Prostate gland (tissue), 2 donors: ENCODE results near the gene HMOX2. TPM values are rescaled to one million over a fixed set of nuclear protein-coding genes. Genes with fewer than 3 reads are reported as not detected.

Experiments used
- DNase-seq: peaks from one replicate; pipeline ENCODE4 v3.0.0-alpha.2; 2019; ENCODE audit warnings: low spot score
- H3K27ac ChIP-seq, 2 donors: fragments of 200-600 bp; sonication (generic); 2 replicates each; pipeline ENCODE4 v1.5.1; 2017 to 2019
- H3K27me3 ChIP-seq: fragments of 200-600 bp; sonication (generic); replicated peaks from 2 replicates; pipeline ENCODE4 v1.5.1; 2019; ENCODE audit not compliant: insufficient read depth
- H3K36me3 ChIP-seq, 2 donors: fragments of 200-600 bp; sonication (generic); 1 replicate in 1 of 2; 2 replicates in 1 of 2; pipeline versions ENCODE4 v1.5.1 to v1.8.1; 2017 to 2019
- H3K4me1 ChIP-seq: fragments of 200-600 bp; sonication (generic); replicated peaks from 2 replicates; pipeline ENCODE4 v1.5.1; 2019
- H3K4me3 ChIP-seq, 2 donors: fragments of 200-600 bp; sonication (generic); 2 replicates each; pipeline ENCODE4 v1.5.1; 2017 to 2019
- H3K9me3 ChIP-seq: fragments of 200-600 bp; sonication (generic); 2 replicates; pipeline ENCODE4 v1.5.1; 2017
- CTCF ChIP-seq, 4 experiments: fragments of 200-600 bp in 2 of 4; fragments of 450-650 bp in 2 of 4; sonication (generic) in 2 of 4; IDR thresholded peaks; 1 replicate in 3 of 4; 2 replicates in 1 of 4; pipeline ENCODE4 v1.5.1; 2016 to 2019; ENCODE audit warnings: antibody characterized with exemption in 4 of 4, mild to moderate bottlenecking in 2 of 4, moderate library complexity in 2 of 4
- POLR2A ChIP-seq: fragments of 450-650 bp; IDR thresholded peaks from one replicate; pipeline ENCODE4 v1.6.1; 2016; ENCODE audit warnings: antibody characterized with exemption, mild to moderate bottlenecking
- POLR2AphosphoS5 ChIP-seq: sonication (generic); formaldehyde crosslinking; IDR thresholded peaks from one replicate; pipeline ENCODE4 v1.6.1; 2017; ENCODE audit warnings: antibody characterized with exemption
- WGBS: methylation state at CpG from one replicate; pipeline ENCODE4 v1.1.5; 2018; 5-methylcytosine and 5-hydroxymethylcytosine counted together
- intact Hi-C: fragments of 100-400 bp; cut with DNase I; formaldehyde crosslinking; loops from one replicate; pipeline ENCODE4 v1.14.2; 2022
- total RNA-seq, 2 donors: library from RNA; depleted of rRNA; stranded (reverse); fragments of >200 nt; gene quantifications; one replicate each; pipeline ENCODE4 v1.1.0, GENCODE V29; 2016

The HMOX2 gene
- total RNA-seq, 2 donors from 2014 or later, result 39.9 to 70.8 TPM

- Histone ChIP-seq H3K9me3 (no peaks in the 10 kb centered on the region), H3K27me3 (no peaks in the 10 kb centered on the region), H3K4me3 (no peak overlapping the region), H3K27ac (no peak overlapping the region), H3K36me3 (peaks cover 21 to 35% of the 10 kb centered on the region in 2 donors), H3K4me1 (no peaks in the 10 kb centered on the region)
- no peak for DNase-seq
- 93% methylated on average over 11 of the region's 11 CpGs for WGBS
- TF ChIP-seq POLR2AphosphoS5 (no peak), CTCF (IDR thresholded peaks at IDR 0.05) (no peak), POLR2A (no peak)
- intact Hi-C loops, result no loop called here
These were observed 33.8 kb upstream of the HMOX2 start for GRCh38 chr16:4442371-4442770.

GRCh38 chr16:4443271-4443670 lies 32.9 kb upstream of the HMOX2 start:
- whole genome bisulfite sequencing, result 68% methylated on average over 5 of the region's 5 CpGs
- H3K9me3 ChIP-seq, result no peaks in the 10 kb centered on the region
- no peaks in the 10 kb centered on the region for H3K27me3 ChIP-seq
- intact Hi-C loops, result no loop called here
- peaks cover 21 to 38% of the 10 kb centered on the region in 2 donors for H3K36me3 ChIP-seq
- H3K27ac ChIP-seq, result no peak overlapping the region
- TF ChIP-seq POLR2A, result no peak
- TF ChIP-seq CTCF (IDR thresholded peaks at IDR 0.05), result no peak
- no peak for TF ChIP-seq POLR2AphosphoS5
- no peaks in the 10 kb centered on the region for H3K4me1 ChIP-seq
- H3K4me3 ChIP-seq, result no peak overlapping the region
- no peak for DNase-seq

- no peak for DNase-seq
- no peak overlapping the region for H3K4me3 ChIP-seq
- 87% methylated on average over 4 of the region's 4 CpGs for WGBS
- TF ChIP-seq POLR2AphosphoS5 (no peak), POLR2A (no peak), CTCF (IDR thresholded peaks at IDR 0.05) (no peak)
- H3K4me1 ChIP-seq, result no peaks in the 10 kb centered on the region
- intact Hi-C loops, result no loop called here
- no peaks in the 10 kb centered on the region for H3K27me3 ChIP-seq
- H3K36me3 ChIP-seq, result peaks cover 21 to 43% of the 10 kb centered on the region in 2 donors
- no peaks in the 10 kb centered on the region for H3K9me3 ChIP-seq
- no peak overlapping the region for H3K27ac ChIP-seq
These were observed 32.2 kb upstream of the HMOX2 start for GRCh38 chr16:4443986-4444385.

GRCh38 chr16:4450430-4450829 lies 25.8 kb upstream of the HMOX2 start:
- peaks cover 11 to 49% of the 10 kb centered on the region in 2 donors for H3K36me3 ChIP-seq

More at GRCh38 chr16:4450430-4450829, 25.8 kb upstream of the HMOX2 start:
- Histone ChIP-seq H3K27ac (no peak overlapping the region), H3K9me3 (no peaks in the 10 kb centered on the region), H3K27me3 (no peaks in the 10 kb centered on the region), H3K4me3 (no peak overlapping the region), H3K4me1 (no peaks in the 10 kb centered on the region)
- no peak for DNase-seq
- intact Hi-C loops, result no loop called here
- 93% methylated on average over 14 of the region's 14 CpGs for WGBS
- TF ChIP-seq POLR2A (no peak), CTCF (IDR thresholded peaks at IDR 0.05) (no peak), POLR2AphosphoS5 (no peak)
